Measurements from ENCODE around the gene MLLT3.

DNA sequence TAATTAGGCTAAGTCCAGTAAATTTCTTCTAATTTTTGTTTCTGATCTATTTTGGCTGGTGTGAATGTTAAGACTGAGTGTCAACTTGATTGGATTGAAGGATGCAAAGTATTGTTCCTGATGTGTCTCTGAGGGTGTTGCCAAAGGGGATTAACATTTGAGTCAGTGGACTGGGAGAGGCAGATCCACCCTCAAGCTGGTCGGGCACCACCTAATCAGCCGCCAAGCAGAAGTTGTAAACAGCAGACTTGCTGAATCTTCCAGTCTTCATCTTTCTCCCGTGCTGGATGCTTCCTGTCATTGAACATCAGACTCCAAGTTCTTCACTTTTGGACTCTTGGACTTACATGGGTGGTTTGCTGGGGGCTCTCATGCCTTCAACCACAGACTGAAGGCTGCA, 21.4 kb upstream of the MLLT3 start:
- TF ChIP-seq, protein P1, sequence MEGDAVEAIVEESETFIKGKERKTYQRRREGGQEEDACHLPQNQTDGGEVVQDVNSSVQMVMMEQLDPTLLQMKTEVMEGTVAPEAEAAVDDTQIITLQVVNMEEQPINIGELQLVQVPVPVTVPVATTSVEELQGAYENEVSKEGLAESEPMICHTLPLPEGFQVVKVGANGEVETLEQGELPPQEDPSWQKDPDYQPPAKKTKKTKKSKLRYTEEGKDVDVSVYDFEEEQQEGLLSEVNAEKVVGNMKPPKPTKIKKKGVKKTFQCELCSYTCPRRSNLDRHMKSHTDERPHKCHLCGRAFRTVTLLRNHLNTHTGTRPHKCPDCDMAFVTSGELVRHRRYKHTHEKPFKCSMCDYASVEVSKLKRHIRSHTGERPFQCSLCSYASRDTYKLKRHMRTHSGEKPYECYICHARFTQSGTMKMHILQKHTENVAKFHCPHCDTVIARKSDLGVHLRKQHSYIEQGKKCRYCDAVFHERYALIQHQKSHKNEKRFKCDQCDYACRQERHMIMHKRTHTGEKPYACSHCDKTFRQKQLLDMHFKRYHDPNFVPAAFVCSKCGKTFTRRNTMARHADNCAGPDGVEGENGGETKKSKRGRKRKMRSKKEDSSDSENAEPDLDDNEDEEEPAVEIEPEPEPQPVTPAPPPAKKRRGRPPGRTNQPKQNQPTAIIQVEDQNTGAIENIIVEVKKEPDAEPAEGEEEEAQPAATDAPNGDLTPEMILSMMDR (IDR thresholded peaks at IDR 0.05), result no peak
- TF ChIP-seq POLR2A (IDR thresholded peaks at IDR 0.05), result no peak

Data from Peyer's patch (tissue), 4 donors.